IPS-NIHi7 (cell line): ENCODE data around the gene SELL.
"Not testable (repeated sequence)": the region's sequence is repeated elsewhere in the genome, so short reads cannot be mapped to it uniquely, and the experiment has no call there.

ENCODE experiments used
- DNase-seq: peaks from one replicate; pipeline ENCODE4 v3.0.0; 2012; ENCODE audit warnings: mixed read lengths; ENCODE audit errors: extremely low spot score

Gene SELL

GRCh38 chr1:169704797-169705196 is 6.6 kb downstream of the SELL start:
- DNase-seq = no peak

- no peak for DNase-seq
Measured at GRCh38 chr1:169701261-169702005, 10.0 kb downstream of the SELL start.

- no peak for DNase-seq
Measured at GRCh38 chr1:169699707-169700106, 11.7 kb downstream of the SELL start.

GRCh38 chr1:169698976-169699375 is 12.4 kb downstream of the SELL start:
- DNase-seq = no peak

GRCh38 chr1:169697755-169698154 is 13.7 kb downstream of the SELL start:
- no peak for DNase-seq

- no peak for DNase-seq
Measured at GRCh38 chr1:169696273-169697100, 14.9 kb downstream of the SELL start.

- no peak for DNase-seq
Measured at GRCh38 chr1:169694304-169695075, 16.9 kb downstream of the SELL start.

- no peak for DNase-seq
Measured at GRCh38 chr1:169692756-169693460, 18.5 kb downstream of the SELL start.

GRCh38 chr1:169690489-169690888 is 20.9 kb downstream of the SELL start:
- DNase-seq = no peak

- DNase-seq = no peak
Measured at GRCh38 chr1:169689395-169689794, 22.0 kb downstream of the SELL start.

- not testable (repeated sequence) for DNase-seq
Measured at GRCh38 chr1:169688377-169688776, 23.0 kb downstream of the SELL start.

- DNase-seq = no peak
Measured at GRCh38 chr1:169683661-169684060, 27.8 kb downstream of the SELL start.

GRCh38 chr1:169683168-169683567 is 28.3 kb downstream of the SELL start:
- not testable (repeated sequence) for DNase-seq

- peak; percentile 59 for DNase-seq
Measured at GRCh38 chr1:169682071-169682470, 29.3 kb downstream of the SELL start.

GRCh38 chr1:169681140-169681539 is 30.3 kb downstream of the SELL start:
- no peak for DNase-seq

GRCh38 chr1:169680377-169681019 is 30.9 kb downstream of the SELL start:
- no peak for DNase-seq

- DNase-seq = no peak
Measured at GRCh38 chr1:169679692-169680091, 31.7 kb downstream of the SELL start.

- no peak for DNase-seq
Measured at GRCh38 chr1:169676001-169676400, 35.4 kb downstream of the SELL start.

GRCh38 chr1:169670836-169671235 is 40.6 kb downstream of the SELL start:
- no peak for DNase-seq

- not testable (repeated sequence) for DNase-seq
Measured at GRCh38 chr1:169670244-169670643, 41.2 kb downstream of the SELL start.
